GM19025 (cell line): Measurements from ENCODE around the gene OR4C46.
"Not testable (repeated sequence)": the region's sequence is repeated elsewhere in the genome, so short reads cannot be mapped to it uniquely, and the experiment has no call there.

Experiments
- ATAC-seq: cut with Tn5 transposase; IDR thresholded peaks from one replicate; pipeline ENCODE4 v1.9.1; 2021; ENCODE audit warnings: mild to moderate bottlenecking, low read depth, moderate library complexity; ENCODE audit not compliant: unreplicated experiment

OR4C46 gene

GRCh38 chr11:54603898-54604297 lies at the start of gene OR4C46:
TSS of gene OR4C46 (minus strand) at chr11:54603998. CDS start at chr11:54603998, 0 bp downstream.
- no peak for ATAC-seq

GRCh38 chr11:54645606-54646005 lies 41.8 kb upstream of the OR4C46 start:
- not testable (repeated sequence) for ATAC-seq

- ATAC-seq = not testable (repeated sequence)
Observed at GRCh38 chr11:54561439-54561838, 42.4 kb downstream of the OR4C46 start.

- no peak for ATAC-seq
Observed at GRCh38 chr11:54558919-54559318, 44.9 kb downstream of the OR4C46 start.

- no peak for ATAC-seq
Observed at GRCh38 chr11:54558407-54558806, 45.4 kb downstream of the OR4C46 start.
